Stimulated activated CD4-positive, alpha-beta T cell treated with anti-CD3 and anti-CD28 coated beads, Interleukin-2, amount 100 ng/mL, for 48 hours (primary cell): ENCODE measurements around the gene ERBIN.
A peak's percentile ranks its signal among the peaks of the same experiment; 100 is the strongest.
"Not testable (repeated sequence)": the region's sequence is repeated elsewhere in the genome, so short reads cannot be mapped to it uniquely, and the experiment has no call there.

Source experiments
- DNase-seq, 2 donors: peaks; one replicate each; pipeline ENCODE4 v3.0.0-alpha.2; 2020

ERBIN gene

GRCh38 chr5:65923339-65923738 lies 3.0 kb upstream of the ERBIN start:
- no peak for DNase-seq

GRCh38 chr5:65924366-65925043 lies 1.9 kb upstream of the ERBIN start:
- no peak for DNase-seq

- DNase-seq, result peak; percentile 47 to 61
These were observed 1.3 kb upstream of the ERBIN start for GRCh38 chr5:65925044-65925600.

- DNase-seq, result peak; percentile 59 to 64
These were observed 637 bp upstream of the ERBIN start for GRCh38 chr5:65925601-65926275.

GRCh38 chr5:65926893-65927292 lies 518 bp downstream of the ERBIN start:
- DNase-seq, result no peak

- DNase-seq, result no peak
These were observed 1.3 kb downstream of the ERBIN start for GRCh38 chr5:65927503-65928321.

- no peak for DNase-seq
These were observed 2.0 kb downstream of the ERBIN start for GRCh38 chr5:65928322-65928752.

- DNase-seq, result no peak
These were observed 2.5 kb downstream of the ERBIN start for GRCh38 chr5:65928860-65929259.

GRCh38 chr5:65932676-65933075 lies 6.3 kb downstream of the ERBIN start:
- DNase-seq, result no peak

GRCh38 chr5:65933295-65933694 lies 6.9 kb downstream of the ERBIN start:
- DNase-seq, result no peak

- no peak for DNase-seq
These were observed 11.9 kb downstream of the ERBIN start for GRCh38 chr5:65938256-65938655.

GRCh38 chr5:65943771-65944170 lies 17.4 kb downstream of the ERBIN start:
- DNase-seq, result no peak

GRCh38 chr5:65946198-65946745 lies 19.9 kb downstream of the ERBIN start:
- no peak for DNase-seq

- no peak for DNase-seq
These were observed 21.9 kb downstream of the ERBIN start for GRCh38 chr5:65948115-65948747.

GRCh38 chr5:65951330-65951729 lies 25.0 kb downstream of the ERBIN start:
- DNase-seq, result no peak

GRCh38 chr5:65952259-65952658 lies 25.9 kb downstream of the ERBIN start:
- no peak for DNase-seq

- DNase-seq, result no peak
These were observed 27.8 kb downstream of the ERBIN start for GRCh38 chr5:65954200-65954599.

- DNase-seq, result no peak
These were observed 29.4 kb downstream of the ERBIN start for GRCh38 chr5:65955746-65956145.

GRCh38 chr5:65957703-65958102 lies 31.3 kb downstream of the ERBIN start:
- DNase-seq, result not testable (repeated sequence)

GRCh38 chr5:65961633-65962032 lies 35.3 kb downstream of the ERBIN start:
- DNase-seq, result no peak

GRCh38 chr5:65967288-65968066 lies 41.1 kb downstream of the ERBIN start:
- DNase-seq, result no peak
